ENCODE measurements around the gene MYO9A. TPM values are rescaled to one million over a fixed set of nuclear protein-coding genes. Genes with fewer than 3 reads are reported as not detected.

Gene MYO9A
- total RNA-seq, 4 donors from 2014 or later = 71.1 to 96.8 (median 80.8) TPM

DNA sequence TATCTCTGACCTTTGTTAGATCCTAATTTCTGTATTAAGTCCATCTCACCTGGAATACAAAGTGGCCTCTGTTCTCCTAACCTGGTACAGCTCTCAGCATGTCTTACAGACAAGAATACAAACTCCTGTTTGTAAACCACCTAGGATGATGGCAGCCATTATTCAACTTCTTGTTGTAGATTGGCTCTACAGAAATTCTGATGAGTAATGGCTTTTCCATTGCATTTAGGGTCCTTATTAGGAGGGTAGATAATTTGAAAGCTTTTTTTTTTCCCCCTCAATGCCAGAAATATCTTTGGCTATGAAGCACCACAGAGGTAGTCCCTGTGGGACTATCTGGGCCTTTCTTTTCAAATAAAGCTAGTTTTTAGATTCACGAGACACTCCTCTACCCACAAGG, 297.8 kb downstream of the MYO9A start:
- Histone ChIP-seq H3K36me3 (peaks cover 8 to 40% (median 28%) of the 10 kb centered on the region in 4 donors), H3K4me3 (no peak overlapping the region), H3K27me3 (no peaks in the 10 kb centered on the region), H3K27ac (replicated peaks in 1 of 4) (no peak overlapping the region), H3K9me3 (peaks cover 0 to 11% (median 7%) of the 10 kb centered on the region in 4 donors), H3K4me1 (no peaks in the 10 kb centered on the region)
- WGBS = 100% methylated on average over 1 of the region's 1 CpG
- TF ChIP-seq, protein P1, sequence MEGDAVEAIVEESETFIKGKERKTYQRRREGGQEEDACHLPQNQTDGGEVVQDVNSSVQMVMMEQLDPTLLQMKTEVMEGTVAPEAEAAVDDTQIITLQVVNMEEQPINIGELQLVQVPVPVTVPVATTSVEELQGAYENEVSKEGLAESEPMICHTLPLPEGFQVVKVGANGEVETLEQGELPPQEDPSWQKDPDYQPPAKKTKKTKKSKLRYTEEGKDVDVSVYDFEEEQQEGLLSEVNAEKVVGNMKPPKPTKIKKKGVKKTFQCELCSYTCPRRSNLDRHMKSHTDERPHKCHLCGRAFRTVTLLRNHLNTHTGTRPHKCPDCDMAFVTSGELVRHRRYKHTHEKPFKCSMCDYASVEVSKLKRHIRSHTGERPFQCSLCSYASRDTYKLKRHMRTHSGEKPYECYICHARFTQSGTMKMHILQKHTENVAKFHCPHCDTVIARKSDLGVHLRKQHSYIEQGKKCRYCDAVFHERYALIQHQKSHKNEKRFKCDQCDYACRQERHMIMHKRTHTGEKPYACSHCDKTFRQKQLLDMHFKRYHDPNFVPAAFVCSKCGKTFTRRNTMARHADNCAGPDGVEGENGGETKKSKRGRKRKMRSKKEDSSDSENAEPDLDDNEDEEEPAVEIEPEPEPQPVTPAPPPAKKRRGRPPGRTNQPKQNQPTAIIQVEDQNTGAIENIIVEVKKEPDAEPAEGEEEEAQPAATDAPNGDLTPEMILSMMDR (IDR thresholded peaks at IDR 0.05) = no peak
- TF ChIP-seq POLR2A (IDR thresholded peaks at IDR 0.05; ENCODE audit: low read depth) = no peak
- TF ChIP-seq EP300 (IDR thresholded peaks at IDR 0.05) = no peak
- TF ChIP-seq POLR2AphosphoS5 (IDR thresholded peaks at IDR 0.05) = no peak
- peak; percentile 7 for DNase-seq (ENCODE audit: extremely low spot score)
- intact Hi-C loops (cut with DNase I) = no loop called here

DNA sequence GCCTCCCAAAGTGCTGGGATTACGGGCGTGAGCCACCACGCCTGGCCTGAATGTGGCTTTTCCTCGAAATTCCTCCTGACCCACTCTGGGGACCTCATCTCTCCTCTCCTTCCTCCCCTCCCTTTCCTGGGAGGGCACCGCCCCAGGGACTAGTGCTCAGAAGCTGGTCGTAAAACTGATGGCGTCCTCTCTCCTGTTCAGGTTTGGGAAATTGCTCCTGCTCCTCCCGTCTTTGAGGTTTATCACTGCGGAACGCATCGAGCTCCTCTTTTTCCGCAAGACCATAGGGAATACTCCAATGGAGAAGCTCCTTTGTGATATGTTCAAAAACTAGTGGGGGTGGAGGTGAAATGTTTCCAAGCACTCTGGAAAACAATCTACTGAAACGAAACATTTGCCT, 300.6 kb downstream of the MYO9A start:
- peaks cover 0 to 14% (median 9%) of the 10 kb centered on the region in 4 donors for H3K36me3 ChIP-seq
- no peak overlapping the region for H3K4me3 ChIP-seq
- intact Hi-C loops (cut with DNase I) = no loop called here
- no peaks in the 10 kb centered on the region for H3K27me3 ChIP-seq
- peaks cover 0 to 11% (median 7%) of the 10 kb centered on the region in 4 donors for H3K9me3 ChIP-seq
- peaks cover 0 to 5% (median 0%) of the 10 kb centered on the region in 4 donors for H3K4me1 ChIP-seq
- 96% methylated on average over 12 of the region's 13 CpGs for WGBS
- H3K27ac ChIP-seq (replicated peaks in 1 of 4) = no peak overlapping the region
- DNase-seq (ENCODE audit: extremely low spot score) = peak; percentile 53
- TF ChIP-seq, protein P1 (IDR thresholded peaks at IDR 0.05) = no peak
- TF ChIP-seq EP300 (IDR thresholded peaks at IDR 0.05) = no peak
- TF ChIP-seq POLR2A (IDR thresholded peaks at IDR 0.05; ENCODE audit: low read depth) = no peak
- TF ChIP-seq POLR2AphosphoS5 (IDR thresholded peaks at IDR 0.05) = no peak

DNA sequence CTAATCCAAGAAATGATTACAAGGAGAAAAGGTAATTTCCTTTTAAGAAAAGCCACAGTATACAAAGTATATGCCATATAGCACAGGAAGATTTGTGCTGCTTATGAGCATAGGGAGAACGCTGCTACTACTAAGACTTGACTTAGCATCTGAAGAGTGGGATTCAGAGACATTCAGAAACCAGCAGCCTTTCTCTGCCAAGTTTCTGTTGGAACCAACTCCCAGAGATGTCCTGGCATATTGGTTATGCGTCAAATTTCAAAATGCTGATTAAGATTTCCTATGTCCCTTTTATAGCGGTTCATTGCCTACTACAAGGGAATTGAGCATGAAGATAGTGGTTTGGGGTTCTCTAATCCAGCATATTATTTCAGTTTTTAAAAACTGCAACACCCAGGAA, 302.6 kb downstream of the MYO9A start:
- Histone ChIP-seq H3K4me3 (no peak overlapping the region), H3K4me1 (peaks cover 0 to 5% (median 0%) of the 10 kb centered on the region in 4 donors), H3K9me3 (peaks cover 0 to 3% (median 0%) of the 10 kb centered on the region in 4 donors), H3K27me3 (no peaks in the 10 kb centered on the region), H3K36me3 (no peaks in the 10 kb centered on the region), H3K27ac (replicated peaks in 1 of 4) (no peak overlapping the region)
- 95% methylated on average over 3 of the region's 3 CpGs for WGBS
- peak; percentile 14 for DNase-seq (ENCODE audit: extremely low spot score)
- intact Hi-C loops (cut with DNase I) = no loop called here
- TF ChIP-seq POLR2A (IDR thresholded peaks at IDR 0.05; ENCODE audit: low read depth) (no peak), POLR2AphosphoS5 (IDR thresholded peaks at IDR 0.05) (no peak), EP300 (IDR thresholded peaks at IDR 0.05) (no peak)
- TF ChIP-seq, protein P1 (IDR thresholded peaks at IDR 0.05) = no peak

DNA sequence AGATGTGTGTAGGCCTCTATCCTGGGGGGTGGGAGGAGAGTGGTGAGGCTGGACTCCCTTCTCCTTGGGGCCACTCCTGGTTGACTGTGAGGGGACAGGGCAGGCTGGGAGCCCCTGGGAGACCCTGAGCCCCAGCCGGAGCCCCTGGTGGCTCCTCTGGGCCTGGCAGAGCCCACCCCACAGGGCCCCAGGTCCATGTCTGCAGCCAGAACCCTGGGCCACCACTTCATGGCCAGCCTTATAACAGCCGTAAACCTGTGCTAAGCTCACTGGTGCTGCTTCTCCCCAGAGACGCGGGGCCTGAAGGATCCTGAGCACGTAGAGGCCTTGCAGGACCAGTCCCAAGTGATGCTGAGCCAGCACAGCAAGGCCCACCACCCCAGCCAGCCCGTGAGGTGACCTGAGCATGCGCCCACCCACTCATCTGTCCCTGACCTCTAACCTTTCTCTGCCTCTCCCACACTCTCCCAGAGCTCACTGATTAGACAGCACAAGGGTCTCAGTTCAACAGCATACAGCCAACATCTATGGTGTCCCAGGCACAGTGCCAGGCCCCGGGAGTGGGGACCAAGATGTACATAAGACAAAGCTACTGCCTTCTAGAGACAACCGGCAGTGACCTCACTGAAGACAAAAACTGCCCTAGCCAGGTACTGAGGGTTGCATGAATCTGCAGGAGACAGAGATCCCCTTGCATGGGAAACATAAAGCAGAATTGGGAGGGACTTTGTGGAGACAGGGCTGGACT, 304.1 kb downstream of the MYO9A start:
- intact Hi-C loops (cut with DNase I) = no loop called here
- Histone ChIP-seq H3K9me3 (no peaks in the 10 kb centered on the region), H3K36me3 (no peaks in the 10 kb centered on the region), H3K4me1 (peaks cover 0 to 5% (median 0%) of the 10 kb centered on the region in 4 donors), H3K4me3 (no peak overlapping the region), H3K27ac (replicated peaks in 1 of 4) (no peak overlapping the region), H3K27me3 (no peaks in the 10 kb centered on the region)
- TF ChIP-seq POLR2AphosphoS5 (IDR thresholded peaks at IDR 0.05) (no peak), POLR2A (IDR thresholded peaks at IDR 0.05; ENCODE audit: low read depth) (no peak), EP300 (IDR thresholded peaks at IDR 0.05) (no peak)
- TF ChIP-seq, protein P1 (IDR thresholded peaks at IDR 0.05) = no peak
- DNase-seq (ENCODE audit: extremely low spot score) = peak; percentile 88
- WGBS = 93% methylated on average over 6 of the region's 9 CpGs
